GM18858 (cell line): ENCODE results near the gene MAGEA9.
"Not testable (repeated sequence)": the region's sequence is repeated elsewhere in the genome, so short reads cannot be mapped to it uniquely, and the experiment has no call there.

Source experiments
- ATAC-seq: cut with Tn5 transposase; IDR thresholded peaks from one replicate; pipeline ENCODE4 v1.9.1; 2021; ENCODE audit not compliant: unreplicated experiment

The MAGEA9 gene

DNA sequence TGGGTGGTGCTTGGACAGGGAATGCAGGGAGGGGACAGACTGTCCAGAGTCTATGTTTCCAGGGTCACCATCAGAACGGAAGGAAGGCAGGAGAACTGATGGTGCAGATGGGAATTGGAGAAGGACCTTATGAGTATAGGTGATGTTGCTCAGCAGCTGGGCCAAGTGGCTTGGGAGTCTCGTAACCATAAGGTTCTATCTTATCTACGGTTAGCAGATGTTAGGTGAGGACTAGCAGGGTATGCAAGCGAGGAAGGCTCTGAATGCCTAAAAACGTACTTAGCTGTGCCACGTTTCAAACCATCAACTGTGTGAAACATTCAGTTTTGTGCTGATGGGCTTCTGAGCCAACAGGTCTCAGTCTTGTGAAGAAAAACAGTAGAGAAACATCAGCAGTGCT is 22.4 kb downstream of the MAGEA9 start:
- no peak for ATAC-seq

DNA sequence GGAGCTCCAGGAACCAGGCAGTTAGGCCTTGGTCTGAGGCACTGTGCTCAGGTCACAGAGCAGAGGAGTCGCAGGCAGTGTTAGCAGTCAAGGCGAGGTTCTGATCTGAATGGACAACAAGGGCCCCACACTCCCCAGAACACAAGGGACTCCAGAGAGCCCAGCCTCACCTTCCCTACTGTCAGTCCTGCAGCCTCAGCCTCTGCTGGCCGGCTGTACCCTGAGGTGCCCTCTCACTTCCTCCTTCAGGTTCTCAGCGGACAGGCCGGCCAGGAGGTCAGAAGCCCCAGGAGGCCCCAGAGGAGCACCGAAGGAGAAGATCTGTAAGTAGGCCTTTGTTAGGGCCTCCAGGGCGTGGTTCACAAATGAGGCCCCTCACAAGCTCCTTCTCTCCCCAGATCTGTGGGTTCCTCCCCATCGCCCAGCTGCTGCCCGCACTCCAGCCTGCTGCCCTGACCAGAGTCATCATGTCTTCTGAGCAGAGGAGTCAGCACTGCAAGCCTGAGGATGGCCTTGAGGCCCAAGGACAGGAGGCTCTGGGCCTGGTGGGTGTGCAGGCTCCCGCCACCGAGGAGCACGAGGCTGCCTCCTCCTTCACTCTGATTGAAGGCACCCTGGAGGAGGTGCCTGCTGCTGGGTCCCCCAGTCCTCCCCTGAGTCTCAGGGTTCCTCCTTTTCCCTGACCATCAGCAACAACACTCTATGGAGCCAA is 26.2 kb downstream of the MAGEA9 start:
- no peak for ATAC-seq

DNA sequence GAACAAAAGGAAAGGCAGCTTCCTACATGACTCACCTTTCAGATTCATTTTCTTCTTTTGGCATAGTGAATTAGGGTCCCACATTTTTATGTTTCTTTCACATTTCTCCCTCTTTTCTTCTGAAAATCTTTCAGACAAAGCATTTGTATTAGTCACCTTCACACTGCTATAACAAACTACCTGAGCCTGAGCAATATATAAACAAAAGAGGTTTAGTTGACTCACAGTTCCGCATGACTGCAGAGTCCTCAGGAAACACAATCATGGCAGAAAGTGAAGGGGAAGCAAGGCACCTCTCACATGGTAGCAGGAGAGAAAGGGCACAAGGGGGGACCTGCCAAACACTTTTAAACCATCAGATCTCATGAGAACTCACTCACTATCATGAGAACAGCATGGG is 36.9 kb downstream of the MAGEA9 start:
- no peak for ATAC-seq

DNA sequence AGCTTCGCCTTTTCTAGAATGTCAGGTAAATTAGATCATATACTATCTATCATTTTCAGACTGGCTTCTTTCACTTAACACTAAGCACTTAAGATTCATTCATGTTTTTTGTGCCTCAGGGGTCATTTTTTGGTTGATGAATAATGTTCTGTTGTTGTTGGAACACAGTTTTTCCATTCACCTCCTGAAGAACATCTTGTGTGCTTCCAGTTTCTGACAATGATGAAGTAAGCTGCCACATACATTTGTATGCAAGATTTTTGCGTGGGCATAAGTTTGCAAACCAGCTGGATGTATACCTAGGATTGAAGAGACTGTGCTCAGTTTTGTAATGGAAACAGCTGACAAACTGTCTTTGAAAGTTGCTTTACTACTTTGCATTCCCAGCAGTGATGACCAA is 37.6 kb downstream of the MAGEA9 start:
- no peak for ATAC-seq

DNA sequence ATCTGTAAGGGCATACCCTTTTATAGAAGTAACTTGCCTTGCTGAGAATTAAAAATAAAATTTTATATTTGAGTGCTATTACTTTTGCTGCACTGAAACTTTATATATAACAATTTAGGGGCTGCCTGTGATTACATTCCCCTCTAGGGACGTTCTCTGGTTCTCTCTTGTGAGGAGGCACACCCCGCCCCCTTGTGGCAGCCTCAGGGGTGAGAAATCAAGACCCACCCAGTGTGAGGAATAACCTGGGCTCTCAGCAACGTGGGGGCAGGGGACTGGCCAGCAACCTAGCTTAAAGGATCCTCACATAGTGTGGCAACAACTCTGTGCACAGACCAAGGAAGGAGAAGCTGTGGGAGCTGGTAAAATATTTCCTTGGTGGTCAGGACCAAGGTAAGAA is 43.7 kb downstream of the MAGEA9 start:
- no peak for ATAC-seq

DNA sequence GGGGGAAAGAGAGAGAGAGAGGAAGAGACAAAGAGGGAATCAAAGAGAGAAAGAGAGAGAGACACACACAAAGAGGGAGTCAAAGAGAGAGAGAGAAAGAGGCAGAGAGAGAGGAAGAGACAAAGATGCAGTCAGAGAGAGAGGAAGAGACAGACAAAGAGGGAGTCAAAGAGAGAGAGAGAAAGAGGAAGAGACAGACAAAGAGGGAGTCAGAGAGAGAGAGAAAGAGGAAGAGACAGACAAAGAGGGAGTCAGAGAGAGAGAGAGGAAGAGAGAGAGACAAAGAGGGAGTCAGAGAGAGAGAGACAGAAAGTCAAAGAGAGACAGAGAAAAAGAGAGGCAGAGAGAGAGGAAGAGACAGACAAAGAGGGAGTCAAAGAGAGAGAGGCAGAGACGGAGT is 45.5 kb downstream of the MAGEA9 start:
- ATAC-seq: no peak

DNA sequence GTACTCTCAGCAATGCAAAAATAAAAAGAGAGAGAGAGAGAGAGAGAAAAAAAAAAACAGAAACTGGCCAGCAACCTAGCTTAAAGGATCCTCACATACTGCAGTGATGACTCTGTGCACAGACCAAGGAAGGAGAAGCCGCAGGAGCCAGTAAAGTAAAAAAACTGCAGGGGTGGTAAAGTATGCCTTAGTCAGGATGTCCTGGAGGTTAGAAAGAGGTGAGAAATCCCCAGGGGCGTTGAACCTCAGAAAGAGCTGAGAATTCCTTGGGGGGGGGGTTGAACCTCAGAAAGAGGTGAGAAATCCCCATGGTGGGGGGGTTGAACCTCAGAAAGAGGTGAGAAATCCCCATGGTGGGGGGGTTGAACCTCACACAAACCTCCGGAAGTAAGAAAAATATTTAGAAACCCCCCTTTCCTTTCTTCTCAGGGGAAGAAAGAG is 48.0 kb downstream of the MAGEA9 start:
- no peak for ATAC-seq

DNA sequence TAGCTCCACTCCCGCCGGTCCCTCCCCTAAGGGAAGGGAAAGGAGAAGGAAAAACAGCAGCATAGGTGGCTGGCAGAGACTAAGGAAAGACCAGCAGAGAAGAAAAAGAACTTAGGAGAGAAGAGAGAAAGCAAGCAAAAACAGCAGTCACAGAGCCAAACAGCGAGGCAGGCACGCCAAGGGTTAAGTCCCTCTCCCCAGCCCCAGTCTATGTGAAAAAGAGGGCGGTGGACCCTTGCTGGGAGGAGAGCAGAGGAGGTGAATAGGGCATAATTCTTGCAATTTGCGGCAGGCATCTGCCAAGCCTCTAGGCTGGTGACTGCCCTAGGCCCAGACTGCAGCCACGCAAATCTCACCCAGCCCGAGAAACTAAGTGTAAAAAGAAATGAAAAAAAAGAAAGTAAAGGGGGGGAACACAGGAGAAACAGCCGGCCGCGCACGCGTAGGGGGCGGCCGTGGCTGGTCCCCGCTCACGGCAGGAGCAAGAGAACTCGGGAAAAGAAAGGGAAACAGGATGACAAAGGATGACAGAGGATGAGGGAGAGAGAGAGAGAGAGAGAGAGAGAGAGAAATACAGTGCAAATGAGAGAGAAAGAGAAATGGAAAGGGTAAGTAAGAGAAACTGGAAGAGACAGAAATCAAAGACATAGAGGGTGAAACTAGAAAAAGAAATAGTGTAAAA is 48.6 kb downstream of the MAGEA9 start:
- ATAC-seq: peak; percentile 41

DNA sequence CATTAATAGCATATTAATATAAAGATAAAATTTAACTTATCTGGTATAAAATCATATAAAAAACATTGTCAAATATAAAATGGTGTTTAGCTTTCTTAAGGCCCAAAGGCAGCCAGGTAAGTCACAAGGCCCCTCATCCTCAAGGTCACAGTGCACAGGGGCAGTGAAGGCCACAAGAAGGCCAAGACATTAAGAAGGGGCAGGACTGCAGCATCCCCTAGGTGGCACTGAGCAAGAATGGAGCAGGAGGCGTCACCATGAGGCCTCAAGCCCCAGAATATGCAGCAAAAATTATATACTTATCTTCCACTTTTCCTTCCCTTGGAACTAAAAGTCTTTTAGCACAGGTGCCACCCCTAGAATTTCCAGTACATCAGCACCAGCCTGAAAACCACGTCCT is 49.7 kb downstream of the MAGEA9 start:
- no peak for ATAC-seq

DNA sequence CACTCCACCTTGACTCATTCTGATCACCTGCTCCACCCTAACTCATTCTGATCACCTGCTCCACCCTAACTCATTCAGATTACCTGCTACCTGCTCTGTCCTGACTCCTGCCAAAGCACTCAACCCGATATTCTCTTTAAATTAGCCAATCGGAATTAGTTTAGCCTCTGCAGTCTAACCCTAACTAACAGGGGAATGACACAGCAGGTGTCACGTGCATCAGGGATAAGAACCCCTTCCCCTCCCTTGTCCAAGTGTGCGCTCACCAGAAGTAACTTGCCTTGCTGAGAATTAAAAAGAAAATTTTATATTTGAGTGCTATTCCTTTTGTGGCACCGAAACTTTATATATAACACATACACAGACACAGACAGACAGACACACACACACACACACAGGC is 55.0 kb downstream of the MAGEA9 start:
- ATAC-seq: not testable (repeated sequence)

DNA sequence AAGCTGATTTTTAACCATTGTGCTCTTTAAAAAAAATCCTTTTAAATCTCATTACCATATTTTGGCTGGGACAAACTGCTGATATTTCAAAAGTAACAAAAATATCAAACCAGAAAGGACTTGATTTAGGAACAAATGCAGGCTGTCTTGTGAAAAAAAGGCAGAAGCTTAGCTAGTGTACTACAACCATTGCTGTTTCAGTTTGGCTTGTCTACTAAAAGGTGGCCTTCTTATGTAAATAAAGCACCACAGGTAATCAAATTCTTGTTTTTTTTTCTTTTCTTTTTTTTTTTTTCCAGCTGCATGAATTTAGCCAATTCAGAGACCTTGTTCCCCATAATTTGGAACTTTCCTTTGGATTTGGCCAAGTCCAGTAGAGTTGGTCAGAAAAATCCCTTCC is 55.4 kb downstream of the MAGEA9 start:
- no peak for ATAC-seq
